Stimulated activated CD4-positive, alpha-beta T cell treated with anti-CD3 and anti-CD28 coated beads, Interleukin-15, amount 100 ng/mL, for 24 hours (primary cell): ENCODE measurements around the gene CLDN3.

Source experiments
- DNase-seq: peaks from one replicate; pipeline ENCODE4 v3.0.0-alpha.2; 2020

The CLDN3 gene

GRCh38 chr7:73769481-73770001, 529 bp downstream of the CLDN3 start:
- no peak for DNase-seq

GRCh38 chr7:73768641-73769480, 1.2 kb downstream of the CLDN3 start:
- no peak for DNase-seq

DNA sequence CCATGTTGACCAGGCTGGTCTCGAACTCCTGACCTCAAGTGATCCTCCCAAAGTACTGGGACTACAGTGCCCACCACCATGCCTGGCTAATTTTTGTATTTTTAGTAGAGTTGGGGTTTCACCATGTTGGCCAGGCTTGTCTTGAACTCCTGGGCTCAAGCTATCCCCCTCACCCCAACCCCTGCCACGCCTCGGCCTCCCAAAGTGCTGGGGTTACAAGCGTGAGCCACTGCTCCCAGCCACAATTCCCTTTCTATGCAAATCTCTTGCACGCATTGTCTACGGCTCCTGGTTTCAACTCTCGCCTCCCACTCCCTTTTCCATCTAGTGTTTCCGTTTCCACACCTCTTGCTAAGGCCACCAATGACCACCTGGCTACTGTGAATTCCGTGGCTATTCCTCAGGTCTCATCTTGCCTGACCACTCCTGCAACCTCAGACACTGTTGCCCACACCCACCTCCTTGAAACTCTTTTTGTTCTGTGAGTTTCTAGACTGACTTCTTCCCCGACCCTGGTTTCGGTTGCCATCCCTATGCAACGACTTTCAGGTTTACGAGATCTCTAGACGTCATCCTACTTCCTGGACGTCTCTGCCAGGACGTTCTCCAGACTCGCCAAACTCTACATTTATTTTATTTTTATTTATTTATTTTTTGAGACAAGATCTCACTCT, 3.4 kb downstream of the CLDN3 start:
- no peak for DNase-seq

GRCh38 chr7:73762659-73762999, 7.4 kb downstream of the CLDN3 start:
- no peak for DNase-seq

GRCh38 chr7:73761854-73762658, 8.0 kb downstream of the CLDN3 start:
- DNase-seq = no peak

DNA sequence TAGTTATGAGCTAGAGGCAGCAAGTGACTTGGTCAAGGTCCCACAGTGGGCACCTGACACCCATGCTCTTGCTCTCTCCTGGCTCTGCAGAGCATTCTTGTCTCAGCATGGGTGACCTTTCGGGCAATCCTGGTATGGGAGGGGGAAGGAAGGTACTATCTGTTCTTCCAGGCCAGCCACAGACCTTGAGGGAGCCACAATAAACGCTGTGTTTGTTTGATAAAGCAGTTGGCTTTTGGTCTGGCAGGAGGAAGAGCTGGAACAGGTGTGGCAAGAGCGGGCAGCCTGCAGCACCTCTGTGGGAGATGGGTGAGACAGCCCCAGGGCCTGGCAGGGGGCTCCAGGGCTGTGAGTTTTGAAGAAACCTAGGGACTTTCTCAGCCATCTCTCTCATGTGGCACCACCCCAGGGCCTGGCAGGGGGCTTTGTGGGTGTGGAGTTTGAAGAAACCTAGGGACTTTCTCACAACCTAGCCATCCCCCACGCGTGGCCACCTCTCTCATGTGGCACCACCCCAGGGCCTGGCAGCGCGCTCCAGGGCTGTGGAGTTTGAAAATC, 11.4 kb downstream of the CLDN3 start:
- no peak for DNase-seq

GRCh38 chr7:73749931-73750776, 19.9 kb downstream of the CLDN3 start:
- no peak for DNase-seq

GRCh38 chr7:73746378-73746777, 23.7 kb downstream of the CLDN3 start:
- no peak for DNase-seq

DNA sequence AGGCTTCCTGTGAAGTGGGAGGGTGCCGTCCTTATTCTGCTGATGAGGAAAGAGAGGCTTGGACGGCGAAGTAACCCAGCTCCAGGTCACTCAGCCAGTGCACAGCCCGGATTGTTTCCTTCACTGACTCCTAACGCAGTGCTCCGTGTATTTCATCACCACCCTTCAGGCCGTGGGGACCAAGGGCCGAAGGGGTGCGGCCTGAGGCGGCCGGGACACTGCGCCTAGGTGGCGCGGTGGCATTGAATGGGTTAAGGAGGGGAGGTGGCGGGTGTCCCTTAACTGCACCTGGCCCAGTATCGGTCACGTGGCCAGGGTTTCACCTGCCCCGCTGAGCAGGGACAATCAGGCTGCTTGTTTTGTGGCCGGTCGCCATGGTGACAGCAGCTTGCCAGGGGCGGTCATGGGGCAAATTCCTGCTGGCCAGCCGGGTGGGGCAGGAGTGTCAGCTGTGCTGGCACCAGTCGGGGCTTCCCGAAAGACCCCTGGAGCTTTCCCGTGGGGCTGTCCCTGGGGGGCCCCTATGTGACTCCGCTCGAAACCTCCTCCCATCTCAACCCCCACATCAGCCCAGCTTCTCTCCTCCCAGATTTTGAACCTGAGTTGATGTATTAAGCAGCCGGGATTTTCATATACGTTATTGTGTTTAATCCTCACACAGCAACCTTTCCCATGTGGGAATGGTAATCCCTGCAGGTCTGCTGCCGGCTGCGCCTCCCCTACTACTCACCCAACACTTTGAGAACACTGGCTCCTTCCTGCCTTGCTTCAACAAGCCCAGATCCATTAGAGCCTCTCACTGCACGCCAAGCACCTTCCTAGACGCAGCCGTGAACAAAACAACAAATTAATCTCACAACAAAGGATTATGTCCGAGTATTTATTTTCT, 27.1 kb downstream of the CLDN3 start:
- DNase-seq = no peak

GRCh38 chr7:73742338-73742752, 27.7 kb downstream of the CLDN3 start:
- no peak for DNase-seq

- DNase-seq = no peak
Observed at GRCh38 chr7:73741600-73741999, 28.5 kb downstream of the CLDN3 start.

DNA sequence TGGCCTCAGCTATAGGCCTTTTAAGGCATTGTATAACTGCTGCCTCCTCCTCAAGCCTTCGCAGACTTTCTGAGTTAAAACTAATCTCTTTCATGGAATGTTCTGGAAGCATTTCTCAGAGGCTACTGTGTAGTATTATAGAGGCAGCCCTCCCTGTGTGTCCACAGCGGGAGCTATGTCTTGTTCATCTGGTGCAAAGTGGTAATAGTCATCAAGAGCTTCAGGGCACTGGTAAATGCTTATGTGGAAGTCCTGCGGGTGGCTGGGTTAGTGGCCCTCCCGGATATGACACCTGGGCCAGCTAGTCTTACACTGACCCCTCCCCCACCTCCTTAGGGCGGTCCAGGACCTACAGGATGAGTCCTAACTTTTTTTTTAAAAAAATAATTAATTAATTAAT, 29.3 kb downstream of the CLDN3 start:
- no peak for DNase-seq

DNA sequence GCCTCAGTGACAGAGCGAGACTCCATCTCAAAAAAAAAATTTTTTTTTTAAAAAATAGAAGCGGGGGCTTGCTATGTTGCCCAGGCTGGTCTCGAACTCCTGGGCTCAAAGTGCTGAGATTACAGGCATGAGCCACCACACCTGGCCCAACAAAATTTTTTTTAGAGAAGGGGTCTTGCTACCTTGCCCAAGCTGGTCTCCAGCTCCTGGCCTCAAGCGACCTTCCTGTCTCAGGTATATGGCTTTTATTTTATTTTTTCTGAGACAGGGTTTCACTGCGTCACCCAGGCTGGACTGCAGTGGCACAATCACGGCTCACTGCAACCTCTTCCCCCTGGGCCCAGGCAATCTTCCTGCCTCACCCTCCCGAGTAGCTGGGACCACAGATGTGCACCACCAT, 29.9 kb downstream of the CLDN3 start:
- no peak for DNase-seq

- no peak for DNase-seq
Observed at GRCh38 chr7:73739387-73739767, 30.7 kb downstream of the CLDN3 start.

GRCh38 chr7:73738612-73739386, 31.3 kb downstream of the CLDN3 start, which contains the start of gene ABHD11:
Gene ABHD11, minus strand, starts transcription at chr7:73738802. Its CDS starts 32 bp downstream, at chr7:73738770.
- DNase-seq = peak; percentile 98

GRCh38 chr7:73738220-73738611, 31.9 kb downstream of the CLDN3 start:
- DNase-seq = peak; percentile 76

- no peak for DNase-seq
Observed at GRCh38 chr7:73737491-73738219, 32.4 kb downstream of the CLDN3 start.

GRCh38 chr7:73736885-73737284, 33.2 kb downstream of the CLDN3 start:
- no peak for DNase-seq

DNA sequence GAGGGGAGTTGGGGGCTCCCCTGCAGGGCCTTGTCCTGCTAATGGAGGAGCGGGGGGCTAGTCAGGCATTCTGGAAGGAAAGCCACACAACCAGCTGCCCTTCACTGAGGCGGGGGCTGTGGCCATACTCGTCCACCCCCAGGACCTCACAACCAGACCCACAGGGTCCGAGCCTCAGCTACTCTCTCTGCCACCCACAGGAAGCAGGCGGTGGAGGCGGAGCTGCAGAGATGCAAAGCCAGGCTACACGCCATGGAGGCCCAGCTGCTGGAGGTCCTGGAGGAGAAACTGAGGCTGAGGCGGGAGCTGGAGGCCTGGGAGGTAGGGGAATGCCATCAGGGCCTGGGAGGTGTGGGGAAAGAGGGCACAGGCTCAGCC, 34.6 kb downstream of the CLDN3 start:
- DNase-seq = no peak
